ENCODE measurements around the gene ARL15. TPM values are rescaled to one million over a fixed set of nuclear protein-coding genes. Genes with fewer than 3 reads are reported as not detected.

Gene ARL15
- total RNA-seq, 1 donor from 2014 or later = 6.0 TPM

- ATAC-seq (peak; percentile 21), DNase-seq (ENCODE audit: low spot score) (no peak)
Observed at GRCh38 chr5:54315736-54316528, 5.6 kb upstream of the ARL15 start.

GRCh38 chr5:54313311-54314270 is 3.2 kb upstream of the ARL15 start:
- ATAC-seq = no peak
- DNase-seq (ENCODE audit: low spot score) = no peak

GRCh38 chr5:54312499-54312898 is 2.1 kb upstream of the ARL15 start:
- ATAC-seq = no peak
- DNase-seq (ENCODE audit: low spot score) = no peak

GRCh38 chr5:54311176-54311677 is 854 bp upstream of the ARL15 start:
- DNase-seq (ENCODE audit: low spot score) = no peak
- peak; percentile 23 for ATAC-seq

- peak; percentile 61 for DNase-seq (ENCODE audit: low spot score)
- ATAC-seq = peak; percentile 56
Observed at GRCh38 chr5:54309691-54310432, 511 bp downstream of the ARL15 start.

GRCh38 chr5:54309276-54309675 is 1.1 kb downstream of the ARL15 start:
- no peak for DNase-seq (ENCODE audit: low spot score)
- no peak for ATAC-seq

- ATAC-seq (no peak), DNase-seq (ENCODE audit: low spot score) (no peak)
Observed at GRCh38 chr5:54307583-54307982, 2.8 kb downstream of the ARL15 start.

GRCh38 chr5:54306893-54307292 is 3.5 kb downstream of the ARL15 start:
- DNase-seq (ENCODE audit: low spot score) (no peak), ATAC-seq (no peak)

GRCh38 chr5:54305737-54306136 is 4.6 kb downstream of the ARL15 start:
- DNase-seq (ENCODE audit: low spot score) (no peak), ATAC-seq (no peak)

- DNase-seq (ENCODE audit: low spot score) (no peak), ATAC-seq (no peak)
Observed at GRCh38 chr5:54304040-54304439, 6.3 kb downstream of the ARL15 start.

- DNase-seq (ENCODE audit: low spot score) (no peak), ATAC-seq (peak; percentile 35)
Observed at GRCh38 chr5:54302267-54302687, 8.1 kb downstream of the ARL15 start.

GRCh38 chr5:54301849-54302248 is 8.5 kb downstream of the ARL15 start:
- ATAC-seq = no peak
- no peak for DNase-seq (ENCODE audit: low spot score)

GRCh38 chr5:54301220-54301619 is 9.2 kb downstream of the ARL15 start:
- no peak for ATAC-seq
- no peak for DNase-seq (ENCODE audit: low spot score)

- ATAC-seq = no peak
Observed at GRCh38 chr5:54298947-54299346, 11.4 kb downstream of the ARL15 start.

GRCh38 chr5:54296386-54296785 is 14.0 kb downstream of the ARL15 start:
- DNase-seq (ENCODE audit: low spot score) = no peak
- peak; percentile 96 for ATAC-seq

More at GRCh38 chr5:54298947-54299346, 11.4 kb downstream of the ARL15 start:
- no peak for DNase-seq (ENCODE audit: low spot score)

GRCh38 chr5:54295651-54296276 is 14.6 kb downstream of the ARL15 start:
- ATAC-seq (no peak), DNase-seq (ENCODE audit: low spot score) (no peak)

- ATAC-seq (no peak), DNase-seq (ENCODE audit: low spot score) (no peak)
Observed at GRCh38 chr5:54294097-54294667, 16.2 kb downstream of the ARL15 start.

GRCh38 chr5:54292866-54293265 is 17.5 kb downstream of the ARL15 start:
- no peak for DNase-seq (ENCODE audit: low spot score)
- ATAC-seq = no peak

GRCh38 chr5:54291498-54291897 is 18.9 kb downstream of the ARL15 start:
- no peak for ATAC-seq

GRCh38 chr5:54289769-54290168 is 20.6 kb downstream of the ARL15 start:
- ATAC-seq (no peak), DNase-seq (ENCODE audit: low spot score) (no peak)

More at GRCh38 chr5:54291498-54291897, 18.9 kb downstream of the ARL15 start:
- DNase-seq (ENCODE audit: low spot score) = no peak

All from left lobe of liver (tissue), 2 donors.